ENCODE measurements around the gene KRT6B.

- no peak for TF ChIP-seq FOXM1 (IDR thresholded peaks at IDR 0.05; ENCODE audit: borderline replicate concordance, low read depth)
- no peak for TF ChIP-seq EP300 (IDR thresholded peaks at IDR 0.05; ENCODE audit: borderline replicate concordance)
- TF ChIP-seq RAD21 (IDR thresholded peaks at IDR 0.05; ENCODE audit: low read depth): no peak
- TF ChIP-seq CEBPB (IDR thresholded peaks at IDR 0.05): no peak
- TF ChIP-seq MAX (IDR thresholded peaks at IDR 0.05): no peak
- TF ChIP-seq REST (IDR thresholded peaks at IDR 0.05; ENCODE audit: low read depth): no peak
- TF ChIP-seq YY1 (IDR thresholded peaks at IDR 0.05; ENCODE audit: low read depth): no peak
- no peak for TF ChIP-seq EGR1 (IDR thresholded peaks at IDR 0.05)
- TF ChIP-seq TAF1 (IDR thresholded peaks at IDR 0.05; ENCODE audit: low read depth): no peak
- TF ChIP-seq CREB1 (IDR thresholded peaks at IDR 0.05; ENCODE audit: low read depth): no peak
- no peak for TF ChIP-seq NFIC (IDR thresholded peaks at IDR 0.05)
Measured at GRCh38 chr12:52413782-52414345, 38.1 kb downstream of the KRT6B start.
